Activated T-cell treated with anti-CD3 and anti-CD28 coated beads, Interleukin-2, amount 50 U/mL, for 1 hour (primary cell): ENCODE data around the gene JOSD2.
A peak's percentile ranks its signal among the peaks of the same experiment; 100 is the strongest.
"Not testable (repeated sequence)": the region's sequence is repeated elsewhere in the genome, so short reads cannot be mapped to it uniquely, and the experiment has no call there.

Experiments used
- DNase-seq: peaks from one replicate; pipeline ENCODE4 v3.0.0-alpha.2; 2020

JOSD2 gene

GRCh38 chr19:50546527-50547221 is 35.7 kb upstream of the JOSD2 start:
- DNase-seq = no peak

GRCh38 chr19:50542943-50543342 is 32.0 kb upstream of the JOSD2 start:
- DNase-seq = no peak

- peak; percentile 66 for DNase-seq
Observed at GRCh38 chr19:50537769-50538230, 26.8 kb upstream of the JOSD2 start.

- DNase-seq = no peak
Observed at GRCh38 chr19:50537306-50537685, 26.3 kb upstream of the JOSD2 start.

GRCh38 chr19:50536662-50537305 is 25.8 kb upstream of the JOSD2 start:
- DNase-seq = no peak

- DNase-seq = no peak
Observed at GRCh38 chr19:50535672-50536187, 24.7 kb upstream of the JOSD2 start.

- DNase-seq = no peak
Observed at GRCh38 chr19:50534478-50534877, 23.5 kb upstream of the JOSD2 start.

- DNase-seq = no peak
Observed at GRCh38 chr19:50532952-50533351, 22.0 kb upstream of the JOSD2 start.

- DNase-seq = no peak
Observed at GRCh38 chr19:50531171-50531612, 20.2 kb upstream of the JOSD2 start.

GRCh38 chr19:50528052-50528451 is 17.1 kb upstream of the JOSD2 start:
- DNase-seq = not testable (repeated sequence)

- no peak for DNase-seq
Observed at GRCh38 chr19:50522881-50523280, 11.9 kb upstream of the JOSD2 start.

GRCh38 chr19:50520822-50521465 is 10.0 kb upstream of the JOSD2 start:
- no peak for DNase-seq

- no peak for DNase-seq
Observed at GRCh38 chr19:50519006-50519575, 8.1 kb upstream of the JOSD2 start.

- no peak for DNase-seq
Observed at GRCh38 chr19:50518091-50519005, 7.4 kb upstream of the JOSD2 start.

GRCh38 chr19:50517704-50518075 is 6.7 kb upstream of the JOSD2 start:
- DNase-seq = no peak

- no peak for DNase-seq
Observed at GRCh38 chr19:50516964-50517703, 6.1 kb upstream of the JOSD2 start.

- DNase-seq = no peak
Observed at GRCh38 chr19:50516456-50516855, 5.5 kb upstream of the JOSD2 start.

- no peak for DNase-seq
Observed at GRCh38 chr19:50515168-50515561, 4.2 kb upstream of the JOSD2 start.

- no peak for DNase-seq
Observed at GRCh38 chr19:50514346-50515167, 3.6 kb upstream of the JOSD2 start.

- no peak for DNase-seq
Observed at GRCh38 chr19:50513746-50514345, 2.9 kb upstream of the JOSD2 start, which contains the start of gene ASPDH. Gene ASPDH (minus strand): TSS chr19:50513913. CDS start chr19:50513823, 90 bp downstream.
